ENCODE data around the gene NRXN2.

DNA sequence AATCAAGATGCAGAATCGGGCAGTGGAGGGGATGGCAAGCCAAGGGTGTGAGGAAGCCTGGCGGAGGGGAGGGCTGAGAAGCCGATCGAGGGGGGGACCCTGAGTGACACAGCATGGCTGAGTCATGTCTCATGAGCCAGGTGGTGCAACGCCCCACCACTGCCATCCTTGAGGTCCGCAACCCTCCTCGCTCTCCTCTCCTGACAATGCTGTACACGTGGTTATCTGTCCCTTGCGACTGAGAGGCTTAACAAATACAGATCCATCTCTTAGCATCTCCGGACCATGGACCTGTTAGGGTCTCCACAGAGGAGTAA, 117.8 kb downstream of the NRXN2 start:
- TF ChIP-seq EZH2phosphoT487 (IDR thresholded peaks at IDR 0.05; ENCODE audit: insufficient read depth, low read depth) (no peak), EZH2 (IDR thresholded peaks at IDR 0.05; ENCODE audit: insufficient read depth, poor library complexity, severe bottlenecking) (no peak)

Data from GM23248 (cell line).